ENCODE results near the gene ATP8B4.

ATP8B4 gene

GRCh38 chr15:49889536-49889935 is 229.5 kb downstream of the ATP8B4 start:
- Histone ChIP-seq H2AFZ (ENCODE audit: low read length) (no peak overlapping the region), H3K9me2 (ENCODE audit: low read depth, low read length) (no peaks in the 10 kb centered on the region), H3K79me2 (ENCODE audit: insufficient read depth, low read length) (no peaks in the 10 kb centered on the region), H3K9me3 (ENCODE audit: low read length) (no peaks in the 10 kb centered on the region), H3K27ac (ENCODE audit: low read depth, low read length, poor library complexity, severe bottlenecking) (no peak overlapping the region), H3F3A (ENCODE audit: insufficient read depth, low read length) (no peaks in the 10 kb centered on the region), H3K36me3 (ENCODE audit: insufficient read depth, low read length) (no peaks in the 10 kb centered on the region), H3K9ac (ENCODE audit: low read length) (no peak overlapping the region), H4K20me1 (ENCODE audit: insufficient read depth, low read length) (no peaks in the 10 kb centered on the region), H3K4me2 (ENCODE audit: low read length) (no peak overlapping the region), H3K4me1 (ENCODE audit: insufficient read depth, low read length, severe bottlenecking) (no peaks in the 10 kb centered on the region), H3K27me3 (ENCODE audit: insufficient read depth, low read length) (no peaks in the 10 kb centered on the region), H3K4me3 (ENCODE audit: low read depth, low read length, poor library complexity, severe bottlenecking) (no peak overlapping the region)
- TF ChIP-seq CTCF (IDR thresholded peaks at IDR 0.05; ENCODE audit: low read length) (no peak), EZH2 (IDR thresholded peaks at IDR 0.05; ENCODE audit: borderline replicate concordance, low read length) (no peak)

GRCh38 chr15:49888734-49889133 is 230.3 kb downstream of the ATP8B4 start:
- H3K4me1 ChIP-seq (ENCODE audit: insufficient read depth, low read length, severe bottlenecking): no peaks in the 10 kb centered on the region
- no peak overlapping the region for H2AFZ ChIP-seq (ENCODE audit: low read length)
- H3F3A ChIP-seq (ENCODE audit: insufficient read depth, low read length): no peaks in the 10 kb centered on the region
- H3K27me3 ChIP-seq (ENCODE audit: insufficient read depth, low read length): no peaks in the 10 kb centered on the region
- H3K4me2 ChIP-seq (ENCODE audit: low read length): no peak overlapping the region
- H4K20me1 ChIP-seq (ENCODE audit: insufficient read depth, low read length): no peaks in the 10 kb centered on the region
- no peaks in the 10 kb centered on the region for H3K79me2 ChIP-seq (ENCODE audit: insufficient read depth, low read length)
- TF ChIP-seq EZH2 (IDR thresholded peaks at IDR 0.05; ENCODE audit: borderline replicate concordance, low read length) (no peak), CTCF (IDR thresholded peaks at IDR 0.05; ENCODE audit: low read length) (no peak)
- no peaks in the 10 kb centered on the region for H3K36me3 ChIP-seq (ENCODE audit: insufficient read depth, low read length)
- H3K27ac ChIP-seq (ENCODE audit: low read depth, low read length, poor library complexity, severe bottlenecking): no peak overlapping the region
- H3K9me2 ChIP-seq (ENCODE audit: low read depth, low read length): no peaks in the 10 kb centered on the region
- no peak overlapping the region for H3K9ac ChIP-seq (ENCODE audit: low read length)
- no peak overlapping the region for H3K4me3 ChIP-seq (ENCODE audit: low read depth, low read length, poor library complexity, severe bottlenecking)
- no peaks in the 10 kb centered on the region for H3K9me3 ChIP-seq (ENCODE audit: low read length)

- Histone ChIP-seq H3K4me2 (ENCODE audit: low read length) (no peak overlapping the region), H3K36me3 (ENCODE audit: insufficient read depth, low read length) (no peaks in the 10 kb centered on the region), H3F3A (ENCODE audit: insufficient read depth, low read length) (no peaks in the 10 kb centered on the region), H3K4me3 (ENCODE audit: low read depth, low read length, poor library complexity, severe bottlenecking) (no peak overlapping the region), H3K9me2 (ENCODE audit: low read depth, low read length) (no peaks in the 10 kb centered on the region), H3K9me3 (ENCODE audit: low read length) (no peaks in the 10 kb centered on the region), H3K79me2 (ENCODE audit: insufficient read depth, low read length) (no peaks in the 10 kb centered on the region), H3K9ac (ENCODE audit: low read length) (no peak overlapping the region), H2AFZ (ENCODE audit: low read length) (no peak overlapping the region), H3K27ac (ENCODE audit: low read depth, low read length, poor library complexity, severe bottlenecking) (no peak overlapping the region), H4K20me1 (ENCODE audit: insufficient read depth, low read length) (no peaks in the 10 kb centered on the region), H3K4me1 (ENCODE audit: insufficient read depth, low read length, severe bottlenecking) (no peaks in the 10 kb centered on the region), H3K27me3 (ENCODE audit: insufficient read depth, low read length) (no peaks in the 10 kb centered on the region)
- TF ChIP-seq CTCF (IDR thresholded peaks at IDR 0.05; ENCODE audit: low read length) (no peak), EZH2 (IDR thresholded peaks at IDR 0.05; ENCODE audit: borderline replicate concordance, low read length) (no peak)
Measured at GRCh38 chr15:49888323-49888693, 230.7 kb downstream of the ATP8B4 start.
